ENCODE results near the gene LIMS2. TPM values are rescaled to one million over a fixed set of nuclear protein-coding genes. Genes with fewer than 3 reads are reported as not detected.

LIMS2 gene
- total RNA-seq, 2 donors from 2014 or later, result 9.6 to 21.4 TPM

DNA sequence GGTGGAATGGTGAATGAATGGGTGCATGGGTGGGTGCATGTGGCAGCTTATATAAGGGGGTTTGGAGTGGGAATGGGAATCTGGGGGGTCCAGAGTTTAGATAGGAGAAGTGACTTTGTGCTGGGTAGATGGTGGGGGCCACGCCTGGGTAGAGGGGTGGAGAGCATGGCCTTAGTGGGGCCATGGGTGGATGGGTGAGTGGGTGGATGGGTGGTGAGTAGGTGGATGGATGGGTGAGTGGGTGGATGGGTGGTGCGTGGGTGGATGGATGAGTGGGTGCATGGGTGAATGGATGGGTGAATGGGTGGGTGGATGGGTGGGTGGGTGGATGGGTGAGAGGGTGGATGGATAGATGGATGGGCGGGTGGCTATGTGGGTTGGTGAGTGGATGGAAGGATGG, 86.0 kb downstream of the LIMS2 start:
- Histone ChIP-seq H3K36me3 (replicated peaks in 1 of 2; ENCODE audit: insufficient read depth in 1 of 2, low read depth in 2 of 2) (no peaks in the 10 kb centered on the region), H3K4me1 (no peaks in the 10 kb centered on the region), H3K27ac (no peak overlapping the region), H3K27me3 (no peaks in the 10 kb centered on the region), H3K9me3 (no peaks in the 10 kb centered on the region), H3K4me3 (no peak overlapping the region)
- 78 to 87% methylated on average over 3 of the region's 3 CpGs for WGBS, 2 donors
- TF ChIP-seq POLR2A (IDR thresholded peaks at IDR 0.05), result no peak
- TF ChIP-seq, protein P1, sequence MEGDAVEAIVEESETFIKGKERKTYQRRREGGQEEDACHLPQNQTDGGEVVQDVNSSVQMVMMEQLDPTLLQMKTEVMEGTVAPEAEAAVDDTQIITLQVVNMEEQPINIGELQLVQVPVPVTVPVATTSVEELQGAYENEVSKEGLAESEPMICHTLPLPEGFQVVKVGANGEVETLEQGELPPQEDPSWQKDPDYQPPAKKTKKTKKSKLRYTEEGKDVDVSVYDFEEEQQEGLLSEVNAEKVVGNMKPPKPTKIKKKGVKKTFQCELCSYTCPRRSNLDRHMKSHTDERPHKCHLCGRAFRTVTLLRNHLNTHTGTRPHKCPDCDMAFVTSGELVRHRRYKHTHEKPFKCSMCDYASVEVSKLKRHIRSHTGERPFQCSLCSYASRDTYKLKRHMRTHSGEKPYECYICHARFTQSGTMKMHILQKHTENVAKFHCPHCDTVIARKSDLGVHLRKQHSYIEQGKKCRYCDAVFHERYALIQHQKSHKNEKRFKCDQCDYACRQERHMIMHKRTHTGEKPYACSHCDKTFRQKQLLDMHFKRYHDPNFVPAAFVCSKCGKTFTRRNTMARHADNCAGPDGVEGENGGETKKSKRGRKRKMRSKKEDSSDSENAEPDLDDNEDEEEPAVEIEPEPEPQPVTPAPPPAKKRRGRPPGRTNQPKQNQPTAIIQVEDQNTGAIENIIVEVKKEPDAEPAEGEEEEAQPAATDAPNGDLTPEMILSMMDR (IDR thresholded peaks at IDR 0.05), result no peak
- ATAC-seq (no peak), DNase-seq (no peak)
- intact Hi-C loops (cut with DNase I), result no loop called here

Other genes starting within 250 kb of the LIMS2 start
- 10 to 100 TPM; 25.9 to 26.7 TPM for gene IWS1, start 149.0 kb downstream of the LIMS2 start, total RNA-seq
- gene MYO7B, start 139.8 kb downstream of the LIMS2 start, total RNA-seq, result 1 to 10 TPM in 1 of 2 donors, under 1 TPM in 1; 0.33 to 1.8 TPM
- under 1 TPM in 1 of 2 donors, not detected in 1; 0.26 TPM for gene GPR17, start 29.4 kb downstream of the LIMS2 start, total RNA-seq
- 10 to 100 TPM; 11.2 to 11.9 TPM for gene SFT2D3, start 26.0 kb upstream of the LIMS2 start, total RNA-seq
- gene WDR33, start 135.6 kb upstream of the LIMS2 start, total RNA-seq, result 10 to 100 TPM; 31.6 to 37.1 TPM
- gene POLR2D, start 182.6 kb upstream of the LIMS2 start, total RNA-seq, result 1 to 10 TPM; 4.6 to 7.5 TPM
- gene AMMECR1L, start 210.4 kb upstream of the LIMS2 start, total RNA-seq, result 1 to 10 TPM; 6.2 to 9.2 TPM

Measured in body of pancreas (tissue), 4 donors.